Stimulated activated CD4-positive, alpha-beta T cell treated with anti-CD3 and anti-CD28 coated beads, Interleukin-4, amount 100 ng/mL, for 1 hour (primary cell): ENCODE data around the gene LRRC75B.

Experiments used
- DNase-seq: peaks from one replicate; pipeline ENCODE4 v3.0.0-alpha.2; 2020

LRRC75B gene

DNA sequence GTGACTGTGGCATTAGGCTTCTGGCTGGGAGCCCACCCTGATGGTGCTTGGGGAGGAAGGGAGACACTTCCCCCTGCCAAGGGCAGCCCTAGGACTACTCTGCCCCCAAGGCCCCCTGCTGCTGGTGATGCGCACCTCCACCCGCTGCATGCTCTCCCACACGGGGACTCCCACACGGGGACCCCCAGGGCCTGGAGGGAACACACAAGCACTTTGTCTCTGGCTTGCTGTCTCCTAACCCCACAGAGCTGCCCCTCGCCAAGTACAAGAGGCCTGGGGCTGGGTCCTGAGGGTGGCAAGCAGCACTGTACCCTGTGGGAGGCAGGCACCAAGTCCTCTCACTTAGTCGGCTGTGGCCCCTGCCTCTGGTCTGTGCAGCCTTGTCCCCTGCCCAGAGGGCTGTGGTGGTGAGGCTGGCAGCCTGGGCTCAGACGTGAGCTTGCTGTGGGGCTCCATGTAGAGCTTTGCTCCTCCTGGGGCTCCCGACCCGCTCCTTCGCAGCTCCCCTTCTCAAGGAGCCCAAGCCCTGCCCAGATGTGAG, 7.9 kb downstream of the LRRC75B start:
- DNase-seq, result no peak

- DNase-seq, result no peak
Measured at GRCh38 chr22:24584166-24584790, 8.6 kb downstream of the LRRC75B start.

DNA sequence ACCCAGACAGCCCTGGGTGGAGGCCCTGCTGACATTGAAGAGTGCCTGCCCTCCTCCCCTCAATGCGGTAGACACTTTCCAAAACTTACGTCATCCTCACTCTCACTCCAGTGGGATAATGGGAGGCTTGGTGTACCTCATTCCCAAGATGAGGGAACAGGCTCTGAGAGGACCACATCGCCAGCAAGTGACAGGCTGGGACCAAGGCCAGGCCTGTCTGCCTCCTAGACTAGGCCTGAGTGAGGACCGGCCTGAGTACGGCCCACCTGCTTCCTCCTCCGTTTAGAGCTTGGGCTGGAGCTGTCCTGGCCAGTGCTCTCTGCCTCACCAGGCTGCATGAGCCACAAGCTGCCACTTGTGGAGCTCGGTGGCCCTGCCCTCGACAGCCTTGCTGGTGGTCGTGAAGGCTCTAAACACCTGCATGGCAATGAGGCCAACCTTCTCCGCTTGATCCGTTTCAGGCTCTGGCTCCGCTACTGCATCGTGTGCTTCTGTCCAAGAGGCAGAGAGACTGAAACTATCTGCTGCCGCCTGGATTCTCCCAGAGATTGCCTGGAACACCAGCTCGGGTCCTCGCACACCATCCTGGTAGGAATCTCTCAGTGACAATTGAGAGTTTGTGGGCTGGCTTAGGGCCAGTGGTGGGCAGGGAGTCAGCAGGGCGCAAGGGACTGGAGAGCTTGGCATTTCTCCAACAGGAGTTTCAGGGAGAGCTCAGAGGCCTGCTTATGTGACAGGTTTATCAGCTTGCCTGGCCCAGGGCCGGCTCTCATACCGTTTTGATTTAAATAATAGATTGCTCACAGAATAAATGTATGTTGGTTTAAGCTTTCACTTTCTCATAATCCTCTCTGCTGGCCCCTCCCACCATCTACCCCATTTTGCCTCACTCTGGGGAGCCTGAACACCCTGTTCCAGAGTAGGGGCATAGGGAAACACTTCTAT, 9.4 kb downstream of the LRRC75B start:
- no peak for DNase-seq

DNA sequence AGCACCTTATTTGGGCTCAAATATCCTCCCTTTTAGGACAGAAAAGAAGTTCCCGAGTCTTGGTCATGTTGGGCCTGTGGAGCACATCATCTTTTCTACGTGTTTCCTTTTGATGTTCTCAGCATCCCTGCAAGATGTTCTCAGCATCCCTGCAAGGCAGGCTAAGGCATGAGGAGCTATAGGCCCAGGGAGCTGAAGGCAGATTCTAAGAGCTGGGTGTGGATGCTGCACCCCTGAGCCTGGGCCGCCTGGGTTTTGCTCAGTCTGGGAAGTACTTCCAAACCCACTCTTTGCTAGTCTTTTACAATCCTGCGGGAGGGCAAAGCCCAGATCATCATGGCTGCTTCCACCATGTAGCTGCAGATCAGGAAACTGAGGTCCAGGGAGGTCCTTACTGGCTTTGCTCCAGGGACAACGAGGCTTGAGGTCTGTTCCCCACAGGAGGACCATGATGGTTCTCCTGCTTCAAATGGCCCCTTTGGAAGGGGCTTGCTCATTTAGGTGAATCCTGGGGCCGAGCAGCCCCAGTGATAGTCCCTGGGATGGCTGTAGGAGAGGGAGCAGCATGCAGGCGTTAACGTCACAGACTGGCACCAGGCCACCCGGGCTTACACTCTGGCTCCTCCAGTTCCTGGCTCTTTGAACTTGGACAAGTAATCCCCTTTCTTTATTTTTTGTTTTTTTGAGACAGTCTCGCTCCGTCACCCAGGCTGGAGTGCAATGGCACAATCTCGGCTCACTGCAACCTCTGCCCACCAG, 10.6 kb downstream of the LRRC75B start:
- no peak for DNase-seq

DNA sequence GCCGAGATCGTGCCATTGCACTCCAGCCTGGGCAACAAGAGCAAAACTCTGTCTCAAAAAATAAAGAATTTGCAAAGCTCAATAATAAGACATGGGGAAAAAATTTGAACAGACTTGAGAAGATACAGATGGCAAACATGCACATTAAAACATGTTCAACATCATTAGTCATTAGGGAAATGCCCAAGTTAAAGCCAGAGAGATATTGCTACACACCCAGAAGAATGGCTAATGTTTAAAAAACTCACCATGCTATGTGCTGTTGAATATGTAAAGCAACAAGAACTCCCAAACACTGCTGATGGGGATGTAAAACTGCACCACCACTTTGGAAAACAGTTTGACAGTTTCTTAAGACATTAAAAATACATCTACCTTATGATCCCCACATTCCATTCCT, 12.6 kb downstream of the LRRC75B start:
- no peak for DNase-seq

DNA sequence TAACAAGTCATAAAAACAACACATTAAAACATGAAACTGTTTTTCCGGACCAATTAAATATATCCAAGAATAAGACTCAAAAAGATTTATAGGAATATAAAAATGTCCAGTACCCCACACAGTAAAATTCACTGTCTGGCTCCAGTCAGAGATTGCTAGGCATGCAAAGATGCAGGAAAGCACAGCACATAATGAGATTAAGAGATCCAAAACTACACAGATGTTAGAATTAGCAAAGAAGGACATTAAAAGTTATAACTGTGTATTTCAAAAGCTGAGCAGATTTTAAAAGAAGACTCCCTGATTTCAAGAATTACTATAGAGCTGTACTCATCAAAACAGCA, 13.6 kb downstream of the LRRC75B start:
- no peak for DNase-seq

- no peak for DNase-seq
Measured at GRCh38 chr22:24578355-24579257, 14.3 kb downstream of the LRRC75B start.

DNA sequence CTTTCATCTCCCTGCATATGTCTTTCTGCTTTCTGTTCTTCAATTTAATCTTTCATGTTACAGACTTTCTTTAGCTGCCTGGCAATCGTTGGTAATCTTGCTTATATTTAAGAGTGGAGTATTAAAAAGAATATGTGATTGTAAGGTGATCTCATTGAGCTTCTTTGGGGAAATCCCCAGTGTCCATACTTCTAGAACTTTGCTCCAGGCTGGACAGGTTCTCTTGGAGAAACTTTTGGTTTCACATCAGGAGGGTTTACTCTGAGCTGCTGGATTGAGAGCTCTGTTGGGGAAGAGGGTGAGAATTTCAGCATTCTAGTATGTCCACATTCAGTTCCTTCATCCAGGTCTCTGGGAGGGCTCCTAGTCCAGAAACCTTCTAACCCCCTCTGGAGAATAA, 16.1 kb downstream of the LRRC75B start:
- DNase-seq, result no peak

GRCh38 chr22:24571266-24571665, 21.6 kb downstream of the LRRC75B start:
- no peak for DNase-seq

- DNase-seq, result no peak
Measured at GRCh38 chr22:24567668-24568067, 25.2 kb downstream of the LRRC75B start.

DNA sequence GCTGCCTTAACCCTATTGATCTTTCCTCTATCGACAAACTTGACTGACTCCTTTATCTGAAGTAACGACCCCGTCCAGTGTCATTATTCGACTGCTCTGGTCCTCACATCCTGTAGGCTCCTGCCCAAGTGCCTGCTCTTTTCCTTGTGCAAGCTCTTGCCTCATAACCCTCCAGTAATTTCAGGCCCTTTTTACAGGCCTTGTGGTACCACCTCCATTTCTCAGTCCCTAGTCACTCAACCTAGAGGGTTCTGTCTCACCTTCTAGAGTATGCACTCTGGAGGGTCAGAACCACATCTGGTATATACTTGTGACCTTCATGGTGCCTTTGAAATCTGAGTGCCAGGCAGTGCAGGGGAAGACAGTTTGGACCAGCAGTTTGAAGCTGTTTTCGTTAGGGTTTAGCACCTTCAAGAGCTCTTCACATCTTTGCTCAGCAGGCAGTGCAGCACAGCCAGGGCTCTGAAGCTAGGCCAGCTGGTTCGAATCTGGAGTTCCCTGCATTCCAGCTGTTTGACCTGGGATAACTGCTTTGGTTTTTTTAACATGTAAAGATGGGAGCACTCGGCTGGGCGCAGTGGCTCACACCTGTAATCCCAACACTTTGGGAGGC, 25.9 kb downstream of the LRRC75B start:
- no peak for DNase-seq

- no peak for DNase-seq
Measured at GRCh38 chr22:24565077-24565476, 27.8 kb downstream of the LRRC75B start.

GRCh38 chr22:24564376-24565058, 28.4 kb downstream of the LRRC75B start:
- no peak for DNase-seq

GRCh38 chr22:24563246-24563645, 29.6 kb downstream of the LRRC75B start:
- DNase-seq, result no peak

GRCh38 chr22:24559471-24559870, 33.4 kb downstream of the LRRC75B start:
- DNase-seq, result no peak

DNA sequence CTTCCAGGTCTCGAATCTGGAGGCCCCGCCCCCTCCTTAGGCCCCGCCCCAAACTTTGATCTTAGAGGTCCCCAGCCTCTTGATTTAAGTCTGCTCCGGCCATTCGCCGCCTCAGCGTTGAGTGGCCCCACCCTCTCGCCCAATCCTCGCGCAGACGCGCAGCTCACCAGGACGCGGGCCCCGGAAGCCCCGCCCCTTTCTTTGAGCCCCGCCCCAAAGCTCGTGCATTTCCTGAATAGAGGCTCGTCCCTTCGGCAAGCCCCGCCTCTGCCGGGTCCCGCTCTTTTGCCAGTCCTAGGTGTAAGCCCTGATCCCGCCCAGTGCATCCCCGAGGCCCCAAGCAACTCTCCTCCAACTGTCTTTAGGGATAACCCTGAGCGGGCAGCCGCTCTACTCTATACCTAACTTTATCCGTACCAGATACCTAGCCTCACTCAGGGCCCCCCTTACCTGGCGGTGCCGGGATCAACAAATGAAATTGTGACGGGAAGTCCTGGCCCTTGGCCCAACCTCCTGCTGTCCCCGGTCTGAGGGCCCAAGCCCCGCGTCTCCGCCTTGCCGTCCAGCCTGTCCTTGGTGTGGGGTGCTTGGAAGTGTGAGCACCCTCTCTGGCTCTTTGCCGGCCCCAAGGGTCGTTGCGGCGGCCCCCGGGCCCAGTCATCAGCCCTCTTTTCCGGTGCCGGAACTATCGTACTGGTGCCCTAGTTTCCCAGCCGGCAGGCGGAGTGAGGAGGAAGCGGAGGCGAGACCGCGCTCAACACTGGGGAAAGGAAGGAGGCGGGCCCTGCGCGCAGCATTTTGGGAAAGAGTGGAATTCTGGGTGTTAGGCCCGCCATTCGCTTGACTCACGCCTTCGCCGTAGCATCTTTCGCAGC, 37.5 kb downstream of the LRRC75B start, which contains the start of gene SNRPD3:
TSS of gene SNRPD3 (plus strand) at position 835 of the 875 bp plus-strand sequence. CDS start 1,676 bp downstream, outside the sequence.
- peak; percentile 100 for DNase-seq

- DNase-seq, result peak; percentile 25
Measured at GRCh38 chr22:24554313-24555164, 38.3 kb downstream of the LRRC75B start, which contains the start of gene GUCD1. GUCD1 (minus strand) TSS chr22:24555138; CDS start chr22:24554991, 147 bp downstream.

DNA sequence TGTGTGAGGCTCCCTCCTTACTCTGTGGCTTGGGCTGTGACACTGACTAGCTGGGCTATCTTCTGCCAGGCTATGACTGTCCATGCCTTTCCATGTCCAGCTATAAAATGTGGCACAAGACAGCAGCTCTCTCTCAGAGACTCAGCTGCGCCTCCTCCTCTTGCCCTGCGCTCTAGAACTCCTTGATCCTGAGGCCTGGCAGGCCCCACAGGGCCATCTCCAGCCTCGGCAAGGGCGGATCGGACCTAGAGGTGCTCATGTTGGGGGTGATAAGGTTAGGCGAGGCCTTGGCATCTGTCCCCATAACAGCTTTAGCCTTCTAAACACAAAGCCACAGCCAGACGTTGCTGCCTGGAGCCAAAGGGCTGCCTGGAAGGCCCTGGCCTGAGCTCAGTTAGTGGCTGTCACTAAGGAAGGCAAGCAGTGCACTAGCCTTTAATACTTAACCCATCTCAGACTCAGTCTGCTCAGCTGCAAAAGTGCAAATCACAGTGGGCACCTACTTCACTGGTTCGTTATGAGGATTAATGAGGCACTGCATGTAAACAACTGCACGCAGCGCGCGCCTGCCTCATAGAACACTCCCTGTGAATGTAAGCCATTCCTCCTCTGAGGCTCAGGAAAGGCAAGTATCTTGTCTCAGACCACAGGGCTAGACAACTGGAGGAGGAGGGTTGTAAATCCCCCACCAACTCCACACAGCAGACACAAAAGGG, 39.1 kb downstream of the LRRC75B start:
- no peak for DNase-seq
